A673 (cell line): ENCODE measurements around the gene DLG2. TPM values are rescaled to one million over a fixed set of nuclear protein-coding genes. Genes with fewer than 3 reads are reported as not detected.
A peak's percentile ranks its signal among the peaks of the same experiment; 100 is the strongest.

Experiments
- BruUV-seq: library from RNA; stranded (reverse); fragments of 400-500 nt; replicated peaks from 2 replicates; lab custom pipeline; 2021; lab: Mats Ljungman, UMichigan
- CTCF ChIA-PET: fragments of 300-600 bp; sonication (Branson Sonifier 250); formaldehyde crosslinking; loops from one replicate; lab custom pipeline; 2022; ENCODE audit warnings: antibody characterized with exemption; lab: Charles Lee
- POLR2A ChIA-PET: fragments of 300-600 bp; sonication (Branson Sonifier 250); formaldehyde crosslinking; loops from one replicate; lab custom pipeline; 2022; ENCODE audit warnings: antibody characterized with exemption; ENCODE audit not compliant: low non-redundant PET; lab: Charles Lee
- DNase-seq: peaks from one replicate; pipeline ENCODE4 v3.0.0-alpha.2; 2015; ENCODE audit warnings: low spot score
- H3K27ac ChIP-seq: fragments of 200-600 bp; sonication (generic); 2 replicates; pipeline ENCODE4 v1.5.1; 2016; ENCODE audit warnings: mixed run types, low read depth, mild to moderate bottlenecking, mixed read lengths, antibody characterized with exemption, low read length; ENCODE audit not compliant: poor library complexity, severe bottlenecking
- H3K27me3 ChIP-seq: fragments of 200-600 bp; sonication (generic); replicated peaks from 2 replicates; pipeline ENCODE4 v1.6.1; 2017; ENCODE audit warnings: mixed run types, low read depth, mild to moderate bottlenecking, mixed read lengths, antibody characterized with exemption, low read length; ENCODE audit not compliant: insufficient read depth, poor library complexity
- H3K36me3 ChIP-seq: fragments of 200-600 bp; sonication (generic); 2 replicates; pipeline ENCODE4 v1.6.1; 2016; ENCODE audit warnings: mixed run types, mild to moderate bottlenecking, mixed read lengths, antibody characterized with exemption, low read length; ENCODE audit not compliant: insufficient read depth, poor library complexity, severe bottlenecking
- H3K4me1 ChIP-seq: fragments of 200-600 bp; sonication (generic); 2 replicates; pipeline ENCODE4 v1.6.1; 2017; ENCODE audit warnings: mixed run types, mild to moderate bottlenecking, mixed read lengths, antibody characterized with exemption, low read length; ENCODE audit not compliant: insufficient read depth, poor library complexity, severe bottlenecking
- H3K4me3 ChIP-seq: fragments of 200-600 bp; sonication (generic); 2 replicates; pipeline ENCODE4 v1.5.1; 2016; ENCODE audit warnings: low read depth, mixed run types, mild to moderate bottlenecking, mixed read lengths, low read length; ENCODE audit not compliant: poor library complexity, severe bottlenecking
- H3K9me3 ChIP-seq: fragments of 200-600 bp; sonication (generic); 2 replicates; pipeline ENCODE4 v1.6.1; 2016; ENCODE audit warnings: mixed run types, low read depth, mild to moderate bottlenecking, mixed read lengths, antibody characterized with exemption, low read length; ENCODE audit not compliant: poor library complexity, severe bottlenecking
- EZH2 ChIP-seq: fragments of 200-600 bp; sonication (generic); IDR thresholded peaks from 2 replicates; pipeline ENCODE4 v1.6.1; 2017; ENCODE audit warnings: borderline replicate concordance, low read depth, mild to moderate bottlenecking, mixed read lengths, antibody characterized with exemption, low read length; ENCODE audit not compliant: poor library complexity, severe bottlenecking
- intact Hi-C: fragments of 100-400 bp; cut with micrococcal nuclease; formaldehyde crosslinking; loops from one replicate; pipeline ENCODE4 v1.10.0; 2022; ENCODE audit not compliant: unreplicated experiment
- total RNA-seq: library from RNA; stranded (reverse); gene quantifications from 2 replicates; pipeline ENCODE4 v1.2.3, GENCODE V29; 2021
- TF ChIP-seq, protein P1 (sequence below): fragments of 300-800, 200-600 bp; sonication (generic); conservative IDR thresholded peaks from 2 replicates; pipeline ENCODE4 v1.5.1; 2017; ENCODE audit warnings: low read depth, mild to moderate bottlenecking, antibody characterized with exemption, low read length, moderate library complexity, mixed read lengths

Gene DLG2
- total RNA-seq, 1 experiment from 2014 or later: 277 TPM

DNA sequence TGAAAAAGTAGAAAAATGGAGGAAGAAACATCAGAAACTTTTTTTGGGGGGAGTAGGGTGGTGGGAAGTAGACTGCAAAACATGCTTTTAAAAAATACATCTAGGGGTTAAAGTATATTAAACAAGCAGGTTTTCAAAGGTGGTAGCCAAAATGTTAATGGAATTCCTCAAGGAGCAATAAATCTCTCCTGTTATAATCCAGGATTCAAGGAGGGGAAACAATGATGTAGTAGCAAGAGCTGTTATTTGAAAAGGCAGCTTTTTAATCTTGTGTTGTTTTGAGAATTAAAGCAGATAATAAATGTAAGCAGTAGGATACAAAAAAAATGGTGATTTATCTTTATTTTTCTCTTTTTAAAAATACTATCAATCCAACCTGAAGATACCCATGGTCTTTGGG is 1604.4 kb downstream of the DLG2 start:
- intact Hi-C loops: no loop called here
- TF ChIP-seq, protein P1, sequence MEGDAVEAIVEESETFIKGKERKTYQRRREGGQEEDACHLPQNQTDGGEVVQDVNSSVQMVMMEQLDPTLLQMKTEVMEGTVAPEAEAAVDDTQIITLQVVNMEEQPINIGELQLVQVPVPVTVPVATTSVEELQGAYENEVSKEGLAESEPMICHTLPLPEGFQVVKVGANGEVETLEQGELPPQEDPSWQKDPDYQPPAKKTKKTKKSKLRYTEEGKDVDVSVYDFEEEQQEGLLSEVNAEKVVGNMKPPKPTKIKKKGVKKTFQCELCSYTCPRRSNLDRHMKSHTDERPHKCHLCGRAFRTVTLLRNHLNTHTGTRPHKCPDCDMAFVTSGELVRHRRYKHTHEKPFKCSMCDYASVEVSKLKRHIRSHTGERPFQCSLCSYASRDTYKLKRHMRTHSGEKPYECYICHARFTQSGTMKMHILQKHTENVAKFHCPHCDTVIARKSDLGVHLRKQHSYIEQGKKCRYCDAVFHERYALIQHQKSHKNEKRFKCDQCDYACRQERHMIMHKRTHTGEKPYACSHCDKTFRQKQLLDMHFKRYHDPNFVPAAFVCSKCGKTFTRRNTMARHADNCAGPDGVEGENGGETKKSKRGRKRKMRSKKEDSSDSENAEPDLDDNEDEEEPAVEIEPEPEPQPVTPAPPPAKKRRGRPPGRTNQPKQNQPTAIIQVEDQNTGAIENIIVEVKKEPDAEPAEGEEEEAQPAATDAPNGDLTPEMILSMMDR: no peak
- no peaks in the 10 kb centered on the region for H3K4me1 ChIP-seq
- H3K27ac ChIP-seq: no peak overlapping the region
- POLR2A ChIA-PET: no interaction called here
- BruUV-seq: no TSS peak
- H3K27me3 ChIP-seq: no peaks in the 10 kb centered on the region
- H3K36me3 ChIP-seq: no peaks in the 10 kb centered on the region
- CTCF ChIA-PET: no interaction called here
- H3K4me3 ChIP-seq: no peak overlapping the region
- H3K9me3 ChIP-seq: no peaks in the 10 kb centered on the region
- DNase-seq: no peak

DNA sequence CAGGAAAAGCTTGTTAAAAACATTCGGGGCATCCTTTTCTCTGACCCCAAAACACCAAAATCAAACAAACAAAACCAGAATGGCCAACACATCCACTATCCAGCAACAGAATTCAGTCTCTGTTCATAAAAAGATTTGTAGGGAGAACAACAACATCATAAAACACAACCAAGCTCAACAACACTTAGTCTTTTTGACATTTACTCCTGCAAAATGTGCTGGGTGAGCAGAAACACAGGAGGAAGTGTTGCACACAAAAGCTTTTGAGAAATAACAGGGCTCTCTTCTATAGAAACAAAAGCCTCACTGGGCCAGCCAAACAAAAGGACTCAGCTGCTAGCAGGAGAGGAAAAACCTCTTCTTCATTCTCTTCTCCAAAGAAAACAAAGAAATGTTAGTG is 1604.9 kb downstream of the DLG2 start:
- TF ChIP-seq, protein P1: no peak
- no peak for TF ChIP-seq EZH2
- no peaks in the 10 kb centered on the region for H3K9me3 ChIP-seq
- H3K27me3 ChIP-seq: no peaks in the 10 kb centered on the region
- no peak overlapping the region for H3K27ac ChIP-seq
- H3K4me3 ChIP-seq: no peak overlapping the region
- H3K36me3 ChIP-seq: no peaks in the 10 kb centered on the region
- POLR2A ChIA-PET: no interaction called here
- BruUV-seq: no TSS peak
- CTCF ChIA-PET: no interaction called here
- no peaks in the 10 kb centered on the region for H3K4me1 ChIP-seq
- intact Hi-C loops: no loop called here
- peak; percentile 10 for DNase-seq

GRCh38 chr11:84021291-84021690 is 1605.9 kb downstream of the DLG2 start:
- Histone ChIP-seq H3K4me1 (no peaks in the 10 kb centered on the region), H3K27ac (no peak overlapping the region), H3K4me3 (no peak overlapping the region), H3K36me3 (no peaks in the 10 kb centered on the region), H3K9me3 (no peaks in the 10 kb centered on the region), H3K27me3 (no peaks in the 10 kb centered on the region)
- TF ChIP-seq EZH2: no peak
- TF ChIP-seq, protein P1: no peak
- ChIA-PET POLR2A (no interaction called here), CTCF (no interaction called here)
- intact Hi-C loops: no loop called here
- no TSS peak for BruUV-seq
- no peak for DNase-seq
